HEK293T (cell line): ENCODE data around the gene INTS14.

Source experiments
- ARNT ChIP-seq: fragments of 450-650 bp; IDR thresholded peaks from 2 replicates; pipeline ENCODE4 v1.6.1; 2017; ENCODE audit warnings: mild to moderate bottlenecking
- BHLHE40 ChIP-seq: fragments of 450-650 bp; IDR thresholded peaks from 2 replicates; pipeline ENCODE4 v1.6.1; 2016; ENCODE audit warnings: mild to moderate bottlenecking, moderate library complexity, borderline replicate concordance
- FOXK2 ChIP-seq: fragments of 450-650 bp; IDR thresholded peaks from 2 replicates; pipeline ENCODE4 v1.6.1; 2016; ENCODE audit warnings: mild to moderate bottlenecking
- FOXM1 ChIP-seq: fragments of 450-650 bp; IDR thresholded peaks from 2 replicates; pipeline ENCODE4 v1.6.1; 2017; ENCODE audit warnings: mild to moderate bottlenecking, borderline replicate concordance
- HDGF ChIP-seq: fragments of 450-650 bp; IDR thresholded peaks from 2 replicates; pipeline ENCODE4 v1.6.1; 2017; ENCODE audit warnings: antibody characterized with exemption, borderline replicate concordance
- L3MBTL2 ChIP-seq: fragments of 450-650 bp; conservative IDR thresholded peaks from 2 replicates; pipeline ENCODE4 v1.6.1; 2016; ENCODE audit warnings: mild to moderate bottlenecking
- LEF1 ChIP-seq: fragments of 450-650 bp; IDR thresholded peaks from 2 replicates; pipeline ENCODE4 v1.6.1; 2017; ENCODE audit warnings: mild to moderate bottlenecking, borderline replicate concordance
- ZNF384 ChIP-seq: fragments of 450-650 bp; IDR thresholded peaks from 2 replicates; pipeline ENCODE4 v1.6.1; 2016

DNA sequence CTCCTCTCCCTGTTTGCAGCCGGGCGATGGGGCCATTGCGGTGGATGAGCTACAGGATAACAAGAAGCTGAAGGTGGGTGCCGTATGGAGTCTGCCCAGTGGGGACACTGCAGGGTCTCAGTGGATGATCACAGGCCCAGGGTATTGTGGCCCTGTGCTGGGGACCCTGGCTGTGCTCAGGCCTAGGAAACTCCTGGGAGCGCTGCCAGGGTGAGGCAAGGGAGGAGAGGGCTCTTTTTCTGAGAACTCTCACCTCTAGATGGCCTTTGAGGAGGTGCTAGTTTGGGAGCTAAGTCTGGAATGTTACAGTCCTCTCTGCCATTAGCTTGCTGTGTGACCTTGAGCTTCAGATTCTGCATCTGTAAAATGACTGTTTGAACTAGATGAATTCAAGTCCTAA, 27.2 kb upstream of the INTS14 start:
- TF ChIP-seq HDGF (no peak), FOXM1 (no peak), FOXK2 (no peak), LEF1 (no peak), BHLHE40 (no peak), ZNF384 (no peak), ARNT (no peak), L3MBTL2 (no peak)
